Ishikawa (cell line): ENCODE results near the gene OSBPL8.

Experiments
- CEBPB ChIP-seq: IDR thresholded peaks from 2 replicates; pipeline ENCODE4 v1.6.1; 2012
- EGR1 ChIP-seq: IDR thresholded peaks from 2 replicates; pipeline ENCODE4 v1.6.1; 2012
- EP300 ChIP-seq: IDR thresholded peaks from 2 replicates; pipeline ENCODE4 v1.6.1; 2012; ENCODE audit warnings: borderline replicate concordance
- NFIC ChIP-seq: IDR thresholded peaks from 2 replicates; pipeline ENCODE4 v1.6.1; 2012
- REST ChIP-seq: IDR thresholded peaks from 2 replicates; pipeline ENCODE4 v1.6.1; 2012; ENCODE audit warnings: low read depth, mild to moderate bottlenecking
- TAF1 ChIP-seq: IDR thresholded peaks from 2 replicates; pipeline ENCODE4 v1.6.1; 2012; ENCODE audit warnings: low read depth, mild to moderate bottlenecking
- USF1 ChIP-seq: IDR thresholded peaks from 2 replicates; pipeline ENCODE4 v1.6.1; 2012
- YY1 ChIP-seq: IDR thresholded peaks from 2 replicates; pipeline ENCODE4 v1.6.1; 2012; ENCODE audit warnings: low read depth

- no peak for TF ChIP-seq USF1
- no peak for TF ChIP-seq REST
- TF ChIP-seq TAF1, result no peak
- TF ChIP-seq EP300, result no peak
- no peak for TF ChIP-seq CEBPB
- TF ChIP-seq YY1, result no peak
- no peak for TF ChIP-seq EGR1
- TF ChIP-seq NFIC, result no peak
These were observed 26.2 kb downstream of the OSBPL8 start for GRCh38 chr12:76533331-76533730.
